ENCODE data around the gene CCT6B. TPM values are rescaled to one million over a fixed set of nuclear protein-coding genes. Genes with fewer than 3 reads are reported as not detected.

The CCT6B gene
- total and polyA plus RNA-seq, 9 of the 15 experiments (the other 6 are each of a cell fraction or from before 2014, with no cell fraction given): 0.25 to 0.91 (median 0.58) TPM

GRCh38 chr17:34980353-34980680, 19.1 kb upstream of the CCT6B start, which contains the start of gene LIG3 (continued):
- TF ChIP-seq ZHX1 (conservative IDR thresholded peaks at IDR 0.05; ENCODE audit: low read length) (no peak), NFXL1 (CRISPR knock-in tag; IDR thresholded peaks at IDR 0.05) (no peak), NFIC (IDR thresholded peaks at IDR 0.05) (peak; percentile 3; the same call in 1 of the 2 replicates), FUS (optimal IDR thresholded peaks at IDR 0.05; ENCODE audit: low read depth, low read length) (no peak), ZNF212 (CRISPR knock-in tag; IDR thresholded peaks at IDR 0.05) (no peak), ZNF23 (CRISPR knock-in tag; IDR thresholded peaks at IDR 0.05) (no peak), BDP1 (IDR thresholded peaks at IDR 0.05; ENCODE audit: insufficient read depth, insufficient read length) (no peak), ZEB2 (IDR thresholded peaks at IDR 0.05) (no peak), SRSF3 (IDR thresholded peaks at IDR 0.05; ENCODE audit: insufficient read depth, low read length) (no peak), NRF1 (conservative IDR thresholded peaks at IDR 0.05 in 1 of 2, IDR thresholded peaks at IDR 0.05 in 1 of 2) (peak; percentile 94 to 96), RBM25 (IDR thresholded peaks at IDR 0.05; ENCODE audit: low read depth, low read length, severe bottlenecking) (no peak), HOXB6 (CRISPR knock-in tag; IDR thresholded peaks at IDR 0.05; ENCODE audit: borderline replicate concordance) (no peak), HNRNPK (IDR thresholded peaks at IDR 0.05; ENCODE audit: low read depth, low read length, poor library complexity, severe bottlenecking) (no peak), PHF8 (IDR thresholded peaks at IDR 0.05; ENCODE audit: borderline replicate concordance, low read length) (peak; percentile 70; the same call in 1 of the 2 replicates), YY1 (IDR thresholded peaks at IDR 0.05; ENCODE audit: borderline replicate concordance in 1 of 3, control insufficient read depth in 1 of 3, extremely low read depth in 1 of 3, insufficient read depth in 3 of 3, insufficient read length in 1 of 3, insufficient replicate concordance in 2 of 3, low read depth in 1 of 3, low read length in 2 of 3) (peak in 1 of 3 experiments; percentile 40), TAL1 (IDR thresholded peaks at IDR 0.05) (no peak), TRIM28 (IDR thresholded peaks at IDR 0.05) (no peak), TAF15 (IDR thresholded peaks at IDR 0.05; ENCODE audit: low read depth, low read length) (no peak), FOXM1 (IDR thresholded peaks at IDR 0.05; ENCODE audit: low read depth) (0 out of 2 replicates have a peak, but pooled peaks have one; percentile 4), FOXM1 (CRISPR knock-in tag; IDR thresholded peaks at IDR 0.05; ENCODE audit: low read depth) (no peak), TAF9B (IDR thresholded peaks at IDR 0.05; ENCODE audit: partially characterized antibody) (no peak), NFE2 (IDR thresholded peaks at IDR 0.05; ENCODE audit: low read depth) (no peak), SRSF7 (optimal IDR thresholded peaks at IDR 0.05; ENCODE audit: low read depth, low read length) (no peak), PPARD (CRISPR knock-in tag; IDR thresholded peaks at IDR 0.05) (no peak), ZNF717 (CRISPR knock-in tag; IDR thresholded peaks at IDR 0.05) (no peak), FOXK2 (conservative IDR thresholded peaks at IDR 0.05 in 1 of 2, IDR thresholded peaks at IDR 0.05 in 1 of 2; ENCODE audit: low read depth in 2 of 2) (peak; percentile 78 to 80), SP2 (IDR thresholded peaks at IDR 0.05; ENCODE audit: extremely low read depth, low read depth, low read length, poor library complexity, severe bottlenecking) (no peak)
